ENCODE data around the gene RAI1.
A peak's percentile ranks its signal among the peaks of the same experiment; 100 is the strongest.

RAI1 gene

GRCh38 chr17:17700251-17700969 lies 19.2 kb downstream of the RAI1 start:
- Histone ChIP-seq H2BK5ac (ENCODE audit: low read length) (no peak overlapping the region), H4K5ac (ENCODE audit: low read length) (no peak overlapping the region), H3K18ac (ENCODE audit: low read length) (no peak overlapping the region), H4K8ac (ENCODE audit: low read depth, low read length) (no peak overlapping the region), H3K27ac (ENCODE audit: low read depth, low read length) (no peak overlapping the region), H2BK15ac (replicated peaks; ENCODE audit: low read depth) (no peak overlapping the region), H3K36me3 (ENCODE audit: control insufficient read depth, insufficient read depth, low read length) (no peaks in the 10 kb centered on the region), H3K4me1 (ENCODE audit: control insufficient read depth, low read depth, low read length) (peaks cover 10% of the 10 kb centered on the region), H3K4me2 (ENCODE audit: low read length) (no peak overlapping the region), H3K56ac (ENCODE audit: low read length) (peak overlapping the region; percentile 5), H2AK5ac (ENCODE audit: low read length) (no peak overlapping the region), H2BK120ac (ENCODE audit: low read depth, low read length) (no peak overlapping the region), H3K79me1 (ENCODE audit: low read length) (peaks cover 3% of the 10 kb centered on the region), H3K79me2 (ENCODE audit: control insufficient read depth, insufficient read depth, low read length) (no peaks in the 10 kb centered on the region), H3K9ac (ENCODE audit: low read length) (no peak overlapping the region), H3K4me3 (ENCODE audit: low read length) (no peak overlapping the region), H3K27me3 (ENCODE audit: insufficient read depth, low read length, poor library complexity) (peaks cover 36% of the 10 kb centered on the region), H3K23ac (ENCODE audit: low read length) (no peak overlapping the region), H3K4ac (ENCODE audit: low read depth, low read length) (no peak overlapping the region)
- peak; percentile 65 for DNase-seq
- WGBS (ENCODE audit: extremely low coverage, insufficient coverage, low lambda C conversion rate): no CpG with 5 or more reads among the region's 86 CpGs

DNA sequence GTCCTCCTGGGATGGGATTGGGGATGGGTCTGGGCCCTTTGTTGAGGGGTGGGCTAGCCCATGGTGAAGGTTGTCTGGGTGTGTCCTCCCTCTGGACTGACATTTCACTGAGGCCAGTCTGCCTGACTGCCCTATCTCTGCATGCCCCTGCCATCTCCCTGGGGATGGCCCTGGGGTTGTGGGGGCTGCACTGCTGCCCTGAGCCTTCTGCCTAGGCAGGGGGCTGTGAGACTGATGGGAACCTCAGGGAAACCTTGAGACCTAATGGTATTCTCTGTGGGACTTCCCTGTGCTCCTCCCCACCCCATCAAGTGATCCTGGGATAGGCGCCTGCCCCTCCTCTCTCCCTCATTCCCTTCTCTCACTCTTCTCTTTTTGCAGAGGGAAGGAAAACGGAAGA lies 19.9 kb downstream of the RAI1 start:
- Histone ChIP-seq H4K5ac (ENCODE audit: low read length) (no peak overlapping the region), H3K36me3 (ENCODE audit: control insufficient read depth, insufficient read depth, low read length) (no peaks in the 10 kb centered on the region), H3K4ac (ENCODE audit: low read depth, low read length) (no peak overlapping the region), H3K79me1 (ENCODE audit: low read length) (peaks cover 3% of the 10 kb centered on the region), H3K4me2 (ENCODE audit: low read length) (no peak overlapping the region), H2BK120ac (ENCODE audit: low read depth, low read length) (no peak overlapping the region), H3K56ac (ENCODE audit: low read length) (no peak overlapping the region), H3K4me3 (ENCODE audit: low read length) (no peak overlapping the region), H3K23ac (ENCODE audit: low read length) (no peak overlapping the region), H2BK5ac (ENCODE audit: low read length) (no peak overlapping the region), H4K8ac (ENCODE audit: low read depth, low read length) (no peak overlapping the region), H2AK5ac (ENCODE audit: low read length) (no peak overlapping the region), H3K4me1 (ENCODE audit: control insufficient read depth, low read depth, low read length) (peaks cover 10% of the 10 kb centered on the region), H3K79me2 (ENCODE audit: control insufficient read depth, insufficient read depth, low read length) (no peaks in the 10 kb centered on the region), H3K18ac (ENCODE audit: low read length) (no peak overlapping the region), H3K9ac (ENCODE audit: low read length) (no peak overlapping the region), H3K27me3 (ENCODE audit: insufficient read depth, low read length, poor library complexity) (peaks cover 36% of the 10 kb centered on the region), H3K27ac (ENCODE audit: low read depth, low read length) (no peak overlapping the region), H2BK15ac (replicated peaks; ENCODE audit: low read depth) (no peak overlapping the region)
- DNase-seq: no peak
- WGBS (ENCODE audit: extremely low coverage, insufficient coverage, low lambda C conversion rate): no CpG with 5 or more reads among the region's 2 CpGs

DNA sequence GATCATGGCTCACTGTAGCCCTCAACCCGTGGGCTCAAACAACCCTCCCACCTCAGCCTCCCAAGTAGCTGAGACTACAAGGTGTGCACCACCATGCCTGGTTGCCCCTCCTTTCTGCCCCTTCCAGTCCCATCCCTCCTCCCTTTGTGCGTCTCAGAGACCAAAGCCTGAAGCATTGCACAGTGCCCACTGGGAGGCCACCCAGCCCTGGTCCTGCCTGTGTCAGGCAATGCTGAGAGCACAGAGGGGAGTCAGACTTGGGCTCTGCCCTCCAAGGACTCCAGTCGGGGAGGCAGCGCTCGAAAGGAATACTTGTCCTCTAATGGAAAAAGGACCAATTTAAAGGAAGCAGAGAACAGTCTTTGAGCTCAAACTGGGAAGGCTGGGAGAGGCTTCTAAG lies 20.4 kb downstream of the RAI1 start:
- Histone ChIP-seq H2BK5ac (ENCODE audit: low read length) (no peak overlapping the region), H3K27me3 (ENCODE audit: insufficient read depth, low read length, poor library complexity) (peaks cover 36% of the 10 kb centered on the region), H3K4ac (ENCODE audit: low read depth, low read length) (no peak overlapping the region)

GRCh38 chr17:17702449-17703139 lies 21.3 kb downstream of the RAI1 start:
- H2BK120ac ChIP-seq (ENCODE audit: low read depth, low read length): no peak overlapping the region
- H2AK5ac ChIP-seq (ENCODE audit: low read length): no peak overlapping the region
- peaks cover 34% of the 10 kb centered on the region for H3K27me3 ChIP-seq (ENCODE audit: insufficient read depth, low read length, poor library complexity)
- no peak overlapping the region for H2BK15ac ChIP-seq (replicated peaks; ENCODE audit: low read depth)
- no peak overlapping the region for H2BK5ac ChIP-seq (ENCODE audit: low read length)
- no peak overlapping the region for H3K9ac ChIP-seq (ENCODE audit: low read length)
- H3K79me2 ChIP-seq (ENCODE audit: control insufficient read depth, insufficient read depth, low read length): no peaks in the 10 kb centered on the region
- no CpG with 5 or more reads among the region's 10 CpGs for WGBS (ENCODE audit: extremely low coverage, insufficient coverage, low lambda C conversion rate)
- no peak overlapping the region for H3K27ac ChIP-seq (ENCODE audit: low read depth, low read length)
- H4K8ac ChIP-seq (ENCODE audit: low read depth, low read length): no peak overlapping the region
- H4K5ac ChIP-seq (ENCODE audit: low read length): no peak overlapping the region
- H3K79me1 ChIP-seq (ENCODE audit: low read length): peaks cover under 1% of the 10 kb centered on the region
- no peak overlapping the region for H3K4ac ChIP-seq (ENCODE audit: low read depth, low read length)
- no peak overlapping the region for H3K18ac ChIP-seq (ENCODE audit: low read length)
- no peak overlapping the region for H3K56ac ChIP-seq (ENCODE audit: low read length)
- no peak overlapping the region for H3K4me3 ChIP-seq (ENCODE audit: low read length)
- H3K23ac ChIP-seq (ENCODE audit: low read length): no peak overlapping the region
- H3K4me1 ChIP-seq (ENCODE audit: control insufficient read depth, low read depth, low read length): peaks cover 8% of the 10 kb centered on the region
- no peaks in the 10 kb centered on the region for H3K36me3 ChIP-seq (ENCODE audit: control insufficient read depth, insufficient read depth, low read length)
- no peak overlapping the region for H3K4me2 ChIP-seq (ENCODE audit: low read length)
- no peak for DNase-seq

More for the DNA sequence above, 20.4 kb downstream of the RAI1 start:
- Histone ChIP-seq H3K4me2 (ENCODE audit: low read length) (no peak overlapping the region), H3K27ac (ENCODE audit: low read depth, low read length) (no peak overlapping the region), H2AK5ac (ENCODE audit: low read length) (no peak overlapping the region), H3K79me1 (ENCODE audit: low read length) (peaks cover 3% of the 10 kb centered on the region), H3K79me2 (ENCODE audit: control insufficient read depth, insufficient read depth, low read length) (no peaks in the 10 kb centered on the region), H4K8ac (ENCODE audit: low read depth, low read length) (no peak overlapping the region), H3K18ac (ENCODE audit: low read length) (no peak overlapping the region), H3K9ac (ENCODE audit: low read length) (no peak overlapping the region), H3K56ac (ENCODE audit: low read length) (no peak overlapping the region), H4K5ac (ENCODE audit: low read length) (no peak overlapping the region), H3K4me3 (ENCODE audit: low read length) (no peak overlapping the region), H3K4me1 (ENCODE audit: control insufficient read depth, low read depth, low read length) (peaks cover 10% of the 10 kb centered on the region), H2BK15ac (replicated peaks; ENCODE audit: low read depth) (no peak overlapping the region), H3K36me3 (ENCODE audit: control insufficient read depth, insufficient read depth, low read length) (no peaks in the 10 kb centered on the region), H3K23ac (ENCODE audit: low read length) (no peak overlapping the region), H2BK120ac (ENCODE audit: low read depth, low read length) (no peak overlapping the region)
- no peak for DNase-seq
- no CpG with 5 or more reads among the region's 5 CpGs for WGBS (ENCODE audit: extremely low coverage, insufficient coverage, low lambda C conversion rate)

GRCh38 chr17:17703140-17703919 lies 22.1 kb downstream of the RAI1 start:
- peak; percentile 79 for DNase-seq
- no peaks in the 10 kb centered on the region for H3K79me1 ChIP-seq (ENCODE audit: low read length)
- no peak overlapping the region for H4K5ac ChIP-seq (ENCODE audit: low read length)
- no peak overlapping the region for H3K23ac ChIP-seq (ENCODE audit: low read length)
- no peak overlapping the region for H2BK5ac ChIP-seq (ENCODE audit: low read length)
- H3K9ac ChIP-seq (ENCODE audit: low read length): no peak overlapping the region
- no peak overlapping the region for H3K56ac ChIP-seq (ENCODE audit: low read length)
- no peak overlapping the region for H4K8ac ChIP-seq (ENCODE audit: low read depth, low read length)
- peaks cover 34% of the 10 kb centered on the region for H3K27me3 ChIP-seq (ENCODE audit: insufficient read depth, low read length, poor library complexity)
- H2BK120ac ChIP-seq (ENCODE audit: low read depth, low read length): no peak overlapping the region
- peaks cover 5% of the 10 kb centered on the region for H3K4me1 ChIP-seq (ENCODE audit: control insufficient read depth, low read depth, low read length)
- no peak overlapping the region for H3K4me3 ChIP-seq (ENCODE audit: low read length)
- H3K79me2 ChIP-seq (ENCODE audit: control insufficient read depth, insufficient read depth, low read length): no peaks in the 10 kb centered on the region
- no peak overlapping the region for H2BK15ac ChIP-seq (replicated peaks; ENCODE audit: low read depth)
- H2AK5ac ChIP-seq (ENCODE audit: low read length): no peak overlapping the region
- no peak overlapping the region for H3K4ac ChIP-seq (ENCODE audit: low read depth, low read length)
- no CpG with 5 or more reads among the region's 14 CpGs for WGBS (ENCODE audit: extremely low coverage, insufficient coverage, low lambda C conversion rate)
- no peak overlapping the region for H3K4me2 ChIP-seq (ENCODE audit: low read length)
- H3K27ac ChIP-seq (ENCODE audit: low read depth, low read length): no peak overlapping the region
- H3K36me3 ChIP-seq (ENCODE audit: control insufficient read depth, insufficient read depth, low read length): no peaks in the 10 kb centered on the region
- no peak overlapping the region for H3K18ac ChIP-seq (ENCODE audit: low read length)

Measured in mesendoderm (in vitro differentiated cells).